H1 (cell line): ENCODE measurements around the gene LARGE2. TPM values are rescaled to one million over a fixed set of nuclear protein-coding genes. Genes with fewer than 3 reads are reported as not detected.

Experiments used
- CEBPB ChIP-seq: IDR thresholded peaks from 2 replicates; pipeline ENCODE4 v1.6.1; 2012; ENCODE audit warnings: low read depth, low read length
- CTBP2 ChIP-seq: IDR thresholded peaks from 2 replicates; pipeline ENCODE4 v1.7.0; 2011; ENCODE audit warnings: borderline replicate concordance, mild to moderate bottlenecking, moderate library complexity, mixed read lengths, low read length; ENCODE audit not compliant: insufficient read depth, insufficient read length
- MAX ChIP-seq: IDR thresholded peaks from 2 replicates; pipeline ENCODE4 v1.6.1; 2012; ENCODE audit warnings: inconsistent platforms
- RBBP5 ChIP-seq: IDR thresholded peaks from 2 replicates; pipeline ENCODE4 v1.7.1; 2012; ENCODE audit warnings: low read depth, mild to moderate bottlenecking, inconsistent platforms, low read length, moderate library complexity, borderline replicate concordance
- RNF2 ChIP-seq: fragments of 200-900, 300-1000 bp; sonication (generic); IDR thresholded peaks from 2 replicates; pipeline ENCODE4 v1.7.1; 2016; ENCODE audit warnings: borderline replicate concordance, low read depth, mild to moderate bottlenecking, antibody characterized with exemption, low read length; ENCODE audit not compliant: poor library complexity, severe bottlenecking; ENCODE audit errors: missing control alignments
- ZNF274 ChIP-seq: IDR thresholded peaks from 2 replicates; pipeline ENCODE4 v1.7.0; 2012; ENCODE audit warnings: low read length, borderline replicate concordance; ENCODE audit errors: extremely low read depth
- polyA plus RNA-seq, 7 experiments: library from polyadenylated mRNA; depleted of rRNA in 3 of 7; stranded (reverse) in 5 of 7; unstranded in 2 of 7; fragments of >200 nt in 5 of 7; fragments of 200-250 nt in 2 of 7; gene quantifications; 1 replicate in 5 of 7; 2 replicates in 1 of 7; 4 replicates in 1 of 7; pipeline versions ENCODE4 v1.2.1 to v1.2.3, GENCODE V29; 2011 to 2013; ENCODE audit warnings: missing spikeins in 2 of 7, mixed read lengths in 2 of 7
- total RNA-seq: library from RNA; stranded (reverse); fragmentation: NEBNext Ultra II Directional; extraction: Animal tissue kit (Norgen Biotek cat#: 25700); gene quantifications from 2 replicates; pipeline ENCODE4 v1.2.1, GENCODE V29; 2021

Gene LARGE2
- total and polyA plus RNA-seq, 2 of the 8 experiments (the other 6 are each of a cell fraction or from before 2014, with no cell fraction given): 111 to 137 TPM

GRCh38 chr11:45900916-45901617 is 21.4 kb upstream of the LARGE2 start (continued):
- TF ChIP-seq MAX (no peak), RBBP5 (no peak), ZNF274 (no peak), RNF2 (no peak), CTBP2 (no peak), CEBPB (no peak)
- TF ChIP-seq, all 59 proteins: peak for 0
